CD14-positive monocyte (primary cell): ENCODE data around the gene CFAP97D1. TPM values are rescaled to one million over a fixed set of nuclear protein-coding genes. Genes with fewer than 3 reads are reported as not detected.

Source experiments
- DNase-seq, 3 donors: peaks; one replicate each; pipeline ENCODE4 v3.0.0-alpha.2; 2011 to 2022
- H2AFZ ChIP-seq: 2 replicates; pipeline ENCODE4 v1.6.0; 2012; ENCODE audit warnings: mild to moderate bottlenecking, low read depth, low read length, inconsistent platforms; ENCODE audit not compliant: insufficient read depth, poor library complexity, severe bottlenecking
- H3K27ac ChIP-seq, 2 donors: 1 replicate in 1 of 2; 2 replicates in 1 of 2; pipeline ENCODE4 v1.5.1; 2012 to 2013; ENCODE audit warnings: low read length in 2 of 2, control low read depth in 1 of 2, inconsistent platforms in 1 of 2, low read depth in 1 of 2, mild to moderate bottlenecking in 1 of 2
- H3K27me3 ChIP-seq, 2 donors: one replicate each; pipeline versions ENCODE4 v1.6.0 to v1.6.1; 2011 to 2013; ENCODE audit warnings: low read length in 2 of 2; ENCODE audit not compliant: control insufficient read depth in 2 of 2, insufficient read depth in 2 of 2
- H3K36me3 ChIP-seq, 2 donors: replicated peaks in 1 of 2; 1 replicate in 1 of 2; 2 replicates in 1 of 2; pipeline versions ENCODE4 v1.5.1 to v1.6.1; 2012 to 2013; ENCODE audit warnings: low read length in 2 of 2, control low read depth in 1 of 2, inconsistent platforms in 1 of 2, mild to moderate bottlenecking in 1 of 2; ENCODE audit not compliant: insufficient read depth in 2 of 2, control insufficient read depth in 1 of 2
- H3K4me1 ChIP-seq, 2 donors: 1 replicate in 1 of 2; 2 replicates in 1 of 2; pipeline versions ENCODE4 v1.5.1 to v1.6.1; 2012 to 2013; ENCODE audit warnings: low read length in 2 of 2, control low read depth in 1 of 2, inconsistent platforms in 1 of 2, mild to moderate bottlenecking in 1 of 2, moderate library complexity in 1 of 2; ENCODE audit not compliant: insufficient read depth in 2 of 2, control insufficient read depth in 1 of 2
- H3K4me2 ChIP-seq: replicated peaks from 2 replicates; pipeline ENCODE3; 2012; ENCODE audit warnings: low read length, moderate library complexity, mild to moderate bottlenecking; ENCODE audit not compliant: poor library complexity, severe bottlenecking; ENCODE audit errors: extremely low read depth
- H3K4me3 ChIP-seq, 3 experiments: fragments of 200-600 bp in 1 of 3; sonication (generic) in 1 of 3; replicated peaks in 1 of 3; 1 replicate in 2 of 3; 2 replicates in 1 of 3; pipeline ENCODE4 v1.5.1; 2011 to 2013; ENCODE audit warnings: low read length in 3 of 3, mild to moderate bottlenecking in 3 of 3, control low read depth in 2 of 3, low read depth in 2 of 3, inconsistent platforms in 1 of 3, moderate library complexity in 1 of 3
- H3K79me2 ChIP-seq: 2 replicates; pipeline ENCODE4 v1.6.0; 2012; ENCODE audit warnings: mild to moderate bottlenecking, control low read depth, inconsistent platforms, low read length, moderate library complexity; ENCODE audit not compliant: insufficient read depth
- H3K9ac ChIP-seq: 2 replicates; pipeline ENCODE4 v1.6.0; 2017; ENCODE audit warnings: low read length, mild to moderate bottlenecking; ENCODE audit not compliant: insufficient read depth, poor library complexity, severe bottlenecking
- H3K9me3 ChIP-seq, 2 donors: replicated peaks in 1 of 2; 1 replicate in 1 of 2; 2 replicates in 1 of 2; pipeline versions ENCODE4 v1.5.1 to v1.6.1; 2012 to 2013; ENCODE audit warnings: low read length in 2 of 2, control low read depth in 1 of 2; ENCODE audit not compliant: control insufficient read depth in 1 of 2, insufficient read depth in 1 of 2
- H4K20me1 ChIP-seq: 2 replicates; pipeline ENCODE4 v1.6.0; 2012; ENCODE audit warnings: mild to moderate bottlenecking, low read length, control low read depth, moderate library complexity; ENCODE audit not compliant: insufficient read depth
- H3K27ac Mint-ChIP-seq, 7 donors: one replicate each; pipeline ENCODE4 v1.8.0; 2020; ENCODE audit warnings: mild to moderate bottlenecking in 7 of 7, mixed read lengths in 7 of 7, moderate library complexity in 6 of 7, inconsistent platforms in 2 of 7
- H3K27me3 Mint-ChIP-seq, 3 donors: one replicate each; pipeline ENCODE4 v1.8.0; 2021 to 2022; ENCODE audit warnings: low read depth in 3 of 3, mild to moderate bottlenecking in 3 of 3, mixed read lengths in 3 of 3, moderate library complexity in 3 of 3, inconsistent platforms in 1 of 3
- H3K36me3 Mint-ChIP-seq, 2 donors: one replicate each; pipeline ENCODE4 v1.8.0; 2020; ENCODE audit warnings: mixed read lengths in 2 of 2, inconsistent platforms in 1 of 2, mild to moderate bottlenecking in 1 of 2
- H3K4me1 Mint-ChIP-seq: one replicate; pipeline ENCODE4 v1.8.0; 2020; ENCODE audit warnings: mild to moderate bottlenecking, mixed read lengths
- H3K4me3 Mint-ChIP-seq, 2 donors: one replicate each; pipeline ENCODE4 v1.8.0; 2020; ENCODE audit warnings: mild to moderate bottlenecking in 2 of 2, mixed read lengths in 2 of 2, moderate library complexity in 1 of 2
- H3K9me3 Mint-ChIP-seq, 7 donors: one replicate each; pipeline ENCODE4 v1.8.0; 2020 to 2022; ENCODE audit warnings: mixed read lengths in 7 of 7, mild to moderate bottlenecking in 6 of 7, moderate library complexity in 6 of 7, inconsistent platforms in 2 of 7
- WGBS: methylation state at CpG from one replicate; pipeline ENCODE4 v1.1.5; 2013; ENCODE audit warnings: missing lambda C conversion rate; ENCODE audit not compliant: insufficient coverage; 5-methylcytosine and 5-hydroxymethylcytosine counted together
- intact Hi-C, 2 donors: fragments of 100-400 bp; cut with micrococcal nuclease; formaldehyde crosslinking; loops; one replicate each; pipeline versions ENCODE4 v1.15.0 to v1.15.1; 2023
- polyA plus RNA-seq, 3 donors: library from polyadenylated mRNA; depleted of rRNA in 1 of 3; unstranded in 2 of 3; stranded (reverse) in 1 of 3; fragments of 300-500 nt in 2 of 3; fragments of >200 nt in 1 of 3; fragmentation: Illumina TruSeq in 2 of 3; gene quantifications; 1 replicate in 2 of 3; 2 replicates in 1 of 3; pipeline ENCODE4 v1.2.3, GENCODE V29; 2012 to 2021
- TF ChIP-seq, protein P1 (sequence below): fragments of 200-600 bp; IDR thresholded peaks from one replicate; pipeline ENCODE4 v1.8.0; 2022; ENCODE audit warnings: antibody characterized with exemption, mild to moderate bottlenecking

CFAP97D1 gene
- polyA plus RNA-seq, 3 donors, result 0.07 TPM; not detected in 2

GRCh38 chr17:43827596-43827995, 47.4 kb downstream of the CFAP97D1 start:
- TF ChIP-seq, protein P1, sequence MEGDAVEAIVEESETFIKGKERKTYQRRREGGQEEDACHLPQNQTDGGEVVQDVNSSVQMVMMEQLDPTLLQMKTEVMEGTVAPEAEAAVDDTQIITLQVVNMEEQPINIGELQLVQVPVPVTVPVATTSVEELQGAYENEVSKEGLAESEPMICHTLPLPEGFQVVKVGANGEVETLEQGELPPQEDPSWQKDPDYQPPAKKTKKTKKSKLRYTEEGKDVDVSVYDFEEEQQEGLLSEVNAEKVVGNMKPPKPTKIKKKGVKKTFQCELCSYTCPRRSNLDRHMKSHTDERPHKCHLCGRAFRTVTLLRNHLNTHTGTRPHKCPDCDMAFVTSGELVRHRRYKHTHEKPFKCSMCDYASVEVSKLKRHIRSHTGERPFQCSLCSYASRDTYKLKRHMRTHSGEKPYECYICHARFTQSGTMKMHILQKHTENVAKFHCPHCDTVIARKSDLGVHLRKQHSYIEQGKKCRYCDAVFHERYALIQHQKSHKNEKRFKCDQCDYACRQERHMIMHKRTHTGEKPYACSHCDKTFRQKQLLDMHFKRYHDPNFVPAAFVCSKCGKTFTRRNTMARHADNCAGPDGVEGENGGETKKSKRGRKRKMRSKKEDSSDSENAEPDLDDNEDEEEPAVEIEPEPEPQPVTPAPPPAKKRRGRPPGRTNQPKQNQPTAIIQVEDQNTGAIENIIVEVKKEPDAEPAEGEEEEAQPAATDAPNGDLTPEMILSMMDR, result no peak
- Histone ChIP-seq H3K27me3 (peaks cover 0 to 13% of the 10 kb centered on the region in 2 donors), H4K20me1 (no peaks in the 10 kb centered on the region), H3K4me2 (no peak overlapping the region), H2AFZ (no peak overlapping the region), H3K36me3 (no peaks in the 10 kb centered on the region), H3K9ac (peak overlapping the region; percentile 4), H3K27ac (no peak overlapping the region), H3K4me3 (no peak overlapping the region), H3K4me1 (peaks cover 4 to 6% of the 10 kb centered on the region in 2 donors), H3K9me3 (no peaks in the 10 kb centered on the region), H3K79me2 (no peaks in the 10 kb centered on the region)
- WGBS, result 96% methylated on average over 9 of the region's 9 CpGs
- Mint-ChIP-seq H3K27ac (peak overlapping the region in 1 of 7 donors; percentile 49), H3K27me3 (peaks cover 11 to 14% (median 12%) of the 10 kb centered on the region in 3 donors), H3K4me1 (peaks cover 7% of the 10 kb centered on the region), H3K36me3 (peaks cover 4 to 7% of the 10 kb centered on the region in 2 donors), H3K4me3 (no peak overlapping the region), H3K9me3 (peaks cover 0 to 1% (median 0%) of the 10 kb centered on the region in 7 donors)
- intact Hi-C loops, result no loop called here
- DNase-seq, result no peak

GRCh38 chr17:43829738-43830137, 49.5 kb downstream of the CFAP97D1 start:
- Mint-ChIP-seq H3K27me3 (peaks cover 20 to 25% (median 23%) of the 10 kb centered on the region in 3 donors), H3K36me3 (peaks cover 4% of the 10 kb centered on the region in 2 donors), H3K4me1 (peaks cover 17% of the 10 kb centered on the region), H3K27ac (no peak overlapping the region), H3K9me3 (peaks cover 0 to 1% (median 0%) of the 10 kb centered on the region in 7 donors), H3K4me3 (no peak overlapping the region)
- no peak for DNase-seq
- H3K36me3 ChIP-seq, result no peaks in the 10 kb centered on the region
- TF ChIP-seq, protein P1, result no peak
- WGBS, result 95% methylated on average over 12 of the region's 14 CpGs
- no peak overlapping the region for H2AFZ ChIP-seq
- H3K9me3 ChIP-seq, result no peaks in the 10 kb centered on the region
- no peak overlapping the region for H3K4me3 ChIP-seq
- peaks cover 0 to 26% of the 10 kb centered on the region in 2 donors for H3K27me3 ChIP-seq
- H4K20me1 ChIP-seq, result no peaks in the 10 kb centered on the region
- no peak overlapping the region for H3K9ac ChIP-seq
- intact Hi-C loops, result no loop called here
- peaks cover 14 to 18% of the 10 kb centered on the region in 2 donors for H3K4me1 ChIP-seq
- no peak overlapping the region for H3K4me2 ChIP-seq
- no peaks in the 10 kb centered on the region for H3K79me2 ChIP-seq
- no peak overlapping the region for H3K27ac ChIP-seq
